HCT116 (cell line): ENCODE measurements around the gene PSMA7. TPM values are rescaled to one million over a fixed set of nuclear protein-coding genes. Genes with fewer than 3 reads are reported as not detected.

ENCODE experiments used
- ATAC-seq: fragments of 200-7000 bp; cut with Tn5 transposase; 2 replicates; pipeline ENCODE4 v1.9.1; 2020; ENCODE audit warnings: mild to moderate bottlenecking, moderate library complexity
- BruUV-seq: library from RNA; stranded (reverse); fragments of 400-500 nt; replicated peaks from 2 replicates; lab custom pipeline; 2021; lab: Mats Ljungman, UMichigan
- CTCF ChIA-PET: fragments of 300-600 bp; sonication (Branson Sonifier 250); formaldehyde crosslinking; loops from one replicate; lab custom pipeline; 2021; ENCODE audit warnings: antibody characterized with exemption; lab: Charles Lee
- POLR2A ChIA-PET: fragments of 300-600, 350-600 bp; sonication (Branson Sonifier 250); formaldehyde crosslinking; loops from one replicate; lab custom pipeline; 2021; ENCODE audit warnings: antibody characterized with exemption; lab: Charles Lee
- RAD21 ChIA-PET, 2 experiments: fragments of 300-600 bp; sonication (Branson Sonifier 250); formaldehyde crosslinking; loops; one replicate each; lab custom pipeline; 2023; ENCODE audit warnings: low total read pairs in 2 of 2; ENCODE audit not compliant: uncharacterized antibody in 2 of 2, unreplicated experiment in 2 of 2, low non-redundant PET in 1 of 2; lab: Charles Lee
- DNase-seq: peaks from one replicate; pipeline ENCODE4 v3.0.0-alpha.2; 2010; ENCODE audit warnings: low read depth, low spot score
- H2AFZ ChIP-seq: fragments of 200-600 bp; shearing (Covaris generic), sonication (generic); 2 replicates; pipeline ENCODE4 v1.6.1; 2017; ENCODE audit warnings: low read depth, mixed run types, mixed read lengths, antibody characterized with exemption, low read length; ENCODE audit not compliant: poor library complexity, severe bottlenecking
- H3K27ac ChIP-seq: 2 replicates; pipeline ENCODE4 v1.5.1; 2012; ENCODE audit warnings: low read depth, low read length
- H3K27me3 ChIP-seq: fragments of 200-600 bp; sonication (generic); 2 replicates; pipeline ENCODE4 v1.6.1; 2016; ENCODE audit warnings: mixed run types, low read length, mixed read lengths; ENCODE audit not compliant: insufficient read depth
- H3K36me3 ChIP-seq, 2 experiments: fragments of 200-500 bp in 1 of 2; fragments of 200-600 bp in 1 of 2; sonication (Bioruptor generic) in 1 of 2; sonication (generic) in 1 of 2; 2 replicates each; pipeline versions ENCODE4 v1.5.1 to v1.6.1; 2014 to 2016; ENCODE audit warnings: low read length in 2 of 2, inconsistent platforms in 1 of 2, mixed read lengths in 1 of 2, mixed run types in 1 of 2; ENCODE audit not compliant: insufficient read depth in 2 of 2, control insufficient read depth in 1 of 2
- H3K4me1 ChIP-seq, 2 experiments: fragments of 200-600 bp in 1 of 2; sonication (generic) in 1 of 2; 2 replicates each; pipeline versions ENCODE4 v1.5.1 to v1.6.1; 2012 to 2017; ENCODE audit warnings: low read length in 2 of 2, inconsistent platforms in 1 of 2, mild to moderate bottlenecking in 1 of 2, mixed read lengths in 1 of 2, mixed run types in 1 of 2, moderate library complexity in 1 of 2; ENCODE audit not compliant: insufficient read depth in 2 of 2, control insufficient read depth in 1 of 2
- H3K4me2 ChIP-seq: fragments of 200-600 bp; sonication (generic); 2 replicates; pipeline ENCODE4 v1.6.1; 2017; ENCODE audit warnings: mixed run types, low read length, mixed read lengths
- H3K4me3 ChIP-seq, 2 experiments: fragments of 200-600 bp in 1 of 2; sonication (generic) in 1 of 2; replicated peaks in 1 of 2; 2 replicates each; pipeline ENCODE4 v1.5.1; 2011 to 2016; ENCODE audit warnings: low read length in 2 of 2, control low read depth in 1 of 2, low read depth in 1 of 2, mild to moderate bottlenecking in 1 of 2, mixed read lengths in 1 of 2, mixed run types in 1 of 2
- H3K79me2 ChIP-seq: fragments of 200-600 bp; sonication (generic); 2 replicates; pipeline ENCODE4 v1.6.1; 2017; ENCODE audit warnings: mild to moderate bottlenecking, mixed run types, low read length, moderate library complexity, mixed read lengths; ENCODE audit not compliant: insufficient read depth
- H3K9ac ChIP-seq: fragments of 200-600 bp; sonication (generic); 2 replicates; pipeline ENCODE4 v1.6.1; 2016; ENCODE audit warnings: low read length, mixed read lengths
- H3K9me2 ChIP-seq: fragments of 200-600 bp; sonication (generic), shearing (Covaris generic); 2 replicates; pipeline ENCODE4 v1.6.1; 2017; ENCODE audit warnings: mixed run types, mild to moderate bottlenecking, moderate library complexity; ENCODE audit not compliant: insufficient read depth
- H3K9me3 ChIP-seq, 2 experiments: fragments of 200-500 bp in 1 of 2; fragments of 200-600 bp in 1 of 2; sonication (Bioruptor generic) in 1 of 2; sonication (generic) in 1 of 2; 2 replicates each; pipeline ENCODE4 v1.6.1; 2014 to 2017; ENCODE audit warnings: low read length in 2 of 2, mixed read lengths in 2 of 2, inconsistent platforms in 1 of 2, low read depth in 1 of 2, mild to moderate bottlenecking in 1 of 2, mixed run types in 1 of 2, moderate library complexity in 1 of 2; ENCODE audit not compliant: control insufficient read depth in 1 of 2, insufficient read depth in 1 of 2
- H4K20me1 ChIP-seq: fragments of 200-600 bp; sonication (generic), shearing (Covaris generic); 2 replicates; pipeline ENCODE4 v1.6.1; 2017; ENCODE audit warnings: mixed run types, mild to moderate bottlenecking, moderate library complexity; ENCODE audit not compliant: insufficient read depth
- CBX3 ChIP-seq: IDR thresholded peaks from 2 replicates; pipeline ENCODE4 v1.6.1; 2012; ENCODE audit warnings: low read depth
- ELF1 ChIP-seq: IDR thresholded peaks from 2 replicates; pipeline ENCODE4 v1.6.1; 2012; ENCODE audit warnings: low read depth, borderline replicate concordance
- EZH2 ChIP-seq: fragments of 200-600 bp; sonication (generic); IDR thresholded peaks from 2 replicates; pipeline ENCODE4 v1.6.1; 2017; ENCODE audit warnings: antibody characterized with exemption, mixed run types
- FOSL1 ChIP-seq: IDR thresholded peaks from 2 replicates; pipeline ENCODE4 v1.6.1; 2012; ENCODE audit warnings: low read depth
- RAD21 ChIP-seq: IDR thresholded peaks from 2 replicates; pipeline ENCODE4 v1.6.1; 2012; ENCODE audit warnings: low read depth, mild to moderate bottlenecking
- SIN3A ChIP-seq: IDR thresholded peaks from 2 replicates; pipeline ENCODE4 v1.6.1; 2012; ENCODE audit warnings: low read depth
- SRF ChIP-seq: IDR thresholded peaks from 2 replicates; pipeline ENCODE4 v1.6.1; 2012; ENCODE audit warnings: low read depth
- YY1 ChIP-seq: IDR thresholded peaks from 2 replicates; pipeline ENCODE4 v1.6.1; 2011; ENCODE audit warnings: low read length, low read depth, moderate library complexity, mild to moderate bottlenecking; ENCODE audit not compliant: insufficient replicate concordance; ENCODE audit errors: extremely low read depth
- ZNF274 ChIP-seq: fragments of 200-500 bp; sonication (Bioruptor generic); IDR thresholded peaks from 2 replicates; pipeline ENCODE4 v1.6.1; 2014; ENCODE audit warnings: mild to moderate bottlenecking, low read depth, low read length, inconsistent platforms
- intact Hi-C: fragments of 100-400 bp; cut with micrococcal nuclease; formaldehyde crosslinking; loops from 2 replicates; pipeline ENCODE4 v1.10.0; 2022
- total RNA-seq: library from RNA; stranded (reverse); gene quantifications from one replicate; pipeline ENCODE4 v1.2.1, GENCODE V29; 2021; ENCODE audit not compliant: unreplicated experiment
- TF ChIP-seq, protein P1 (sequence below): IDR thresholded peaks from 2 replicates; pipeline ENCODE4 v1.6.1; 2012
- TF ChIP-seq, protein P2 (sequence below): IDR thresholded peaks from 2 replicates; pipeline ENCODE4 v1.6.1; 2012; ENCODE audit warnings: low read depth
- TF ChIP-seq, protein P3 (sequence below): IDR thresholded peaks from 2 replicates; pipeline ENCODE4 v1.6.1; 2011; ENCODE audit warnings: mild to moderate bottlenecking, low read length, moderate library complexity; ENCODE audit not compliant: insufficient replicate concordance; ENCODE audit errors: extremely low read depth
- TF ChIP-seq, protein P4 (sequence below): IDR thresholded peaks from 2 replicates; pipeline ENCODE4 v1.6.1; 2012

The PSMA7 gene
- total RNA-seq, 1 experiment from 2014 or later: 364 TPM

DNA sequence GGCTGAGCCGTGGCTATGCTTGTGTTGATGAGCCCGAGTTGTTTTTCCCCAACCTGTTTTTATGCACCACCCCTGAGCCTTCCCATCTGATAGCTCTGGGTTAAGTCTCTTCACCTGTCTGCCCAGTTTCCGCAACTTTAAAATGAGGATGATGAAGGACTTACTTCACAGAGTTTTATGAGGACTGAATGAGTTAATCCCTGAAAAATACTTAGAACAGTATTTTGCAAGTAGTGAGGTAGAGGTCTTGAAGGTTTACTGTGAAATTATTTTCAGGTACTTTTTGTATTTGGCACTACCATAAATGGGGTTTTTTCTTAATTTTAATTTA, 42.9 kb upstream of the PSMA7 start:
- no peaks in the 10 kb centered on the region for H3K9me3 ChIP-seq
- no peak overlapping the region for H3K9ac ChIP-seq
- no peak overlapping the region for H3K4me3 ChIP-seq
- peaks cover 89% of the 10 kb centered on the region for H3K79me2 ChIP-seq
- H3K4me2 ChIP-seq: no peak overlapping the region
- H3K27me3 ChIP-seq: no peaks in the 10 kb centered on the region
- intact Hi-C loops: no loop called here
- DNase-seq (no peak), ATAC-seq (no peak)
- ChIA-PET POLR2A (no interaction called here), CTCF (no interaction called here), RAD21 (no interaction called here)
- no peak overlapping the region for H3K27ac ChIP-seq
- H3K9me2 ChIP-seq: no peaks in the 10 kb centered on the region
- H2AFZ ChIP-seq: no peak overlapping the region
- TF ChIP-seq YY1: no peak
- no peak for TF ChIP-seq RAD21
- no peak for TF ChIP-seq CBX3
- TF ChIP-seq, protein P1, sequence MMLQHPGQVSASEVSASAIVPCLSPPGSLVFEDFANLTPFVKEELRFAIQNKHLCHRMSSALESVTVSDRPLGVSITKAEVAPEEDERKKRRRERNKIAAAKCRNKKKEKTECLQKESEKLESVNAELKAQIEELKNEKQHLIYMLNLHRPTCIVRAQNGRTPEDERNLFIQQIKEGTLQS: no peak
- no peak for TF ChIP-seq SRF
- no peaks in the 10 kb centered on the region; a peak in 1 of 4 replicates for H3K36me3 ChIP-seq
- BruUV-seq: no TSS peak
- H4K20me1 ChIP-seq: no peaks in the 10 kb centered on the region
- peaks cover 6 to 17% of the 10 kb centered on the region in 2 experiments; a peak in 3 of 4 replicates for H3K4me1 ChIP-seq

DNA sequence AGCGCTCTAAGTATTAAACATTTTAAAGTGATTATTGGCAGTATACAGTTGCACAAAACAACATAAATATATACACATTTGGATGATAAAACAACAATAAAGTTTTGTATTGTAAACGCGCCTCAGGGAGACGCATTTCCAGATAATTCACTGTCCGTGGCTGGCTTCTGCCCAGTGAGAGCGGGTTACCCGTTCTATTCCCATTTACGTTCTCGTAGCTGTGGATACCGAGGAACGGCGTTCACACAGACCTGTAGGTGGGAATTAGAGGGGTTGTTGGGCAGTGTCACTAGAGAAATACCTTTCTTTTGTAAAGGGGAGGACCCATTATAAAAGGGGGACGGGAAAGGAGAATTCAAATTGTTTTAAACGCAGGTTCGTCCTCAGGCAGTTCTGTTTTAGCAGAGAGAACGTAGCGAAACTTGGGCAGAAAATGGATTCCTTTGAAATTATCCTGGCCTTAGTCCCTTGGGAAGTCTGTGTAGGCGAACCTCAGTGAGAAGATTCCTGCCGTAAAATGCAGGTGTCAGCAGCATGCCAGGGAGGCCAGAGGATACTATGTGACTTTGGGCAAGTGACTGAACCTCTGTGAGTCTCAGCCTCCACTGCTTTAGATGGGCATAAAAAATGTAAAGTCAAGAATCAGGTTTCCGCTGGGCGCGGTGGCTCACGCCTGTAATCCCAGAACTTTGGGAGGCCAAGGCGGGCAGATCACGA, 40.4 kb upstream of the PSMA7 start:
- no peak for ATAC-seq
- no peaks in the 10 kb centered on the region for H3K9me2 ChIP-seq
- H3K79me2 ChIP-seq: peaks cover 67% of the 10 kb centered on the region
- CTCF ChIA-PET: no interaction called here
- H3K4me3 ChIP-seq: peak overlapping the region; percentile 68 to 84
- POLR2A ChIA-PET: no interaction called here
- no peaks in the 10 kb centered on the region for H4K20me1 ChIP-seq
- intact Hi-C loops: loop anchor here (2.0 kb wide), 1 partner anchor 23 kb away; no protein-coding TSS in a partner anchor
- H3K9me3 ChIP-seq: no peaks in the 10 kb centered on the region
- DNase-seq: no peak
- RAD21 ChIA-PET: no interaction called here
- BruUV-seq: TSS peak; percentile 62
- H3K27ac ChIP-seq: peak overlapping the region; percentile 92
- H3K4me2 ChIP-seq: peak overlapping the region; percentile 78
- peaks cover 6 to 17% of the 10 kb centered on the region in 2 experiments; a peak in 3 of 4 replicates for H3K4me1 ChIP-seq
- peaks cover 0 to 2% of the 10 kb centered on the region in 2 experiments; a peak in 2 of 4 replicates for H3K36me3 ChIP-seq
- no peak overlapping the region for H2AFZ ChIP-seq
- no peaks in the 10 kb centered on the region for H3K27me3 ChIP-seq
- peak overlapping the region; percentile 99 for H3K9ac ChIP-seq
- TF ChIP-seq ZNF274 (no peak), EZH2 (no peak), ELF1 (no peak), FOSL1 (no peak), SIN3A (no peak)
- TF ChIP-seq, protein P1: no peak
- TF ChIP-seq, protein P2, sequence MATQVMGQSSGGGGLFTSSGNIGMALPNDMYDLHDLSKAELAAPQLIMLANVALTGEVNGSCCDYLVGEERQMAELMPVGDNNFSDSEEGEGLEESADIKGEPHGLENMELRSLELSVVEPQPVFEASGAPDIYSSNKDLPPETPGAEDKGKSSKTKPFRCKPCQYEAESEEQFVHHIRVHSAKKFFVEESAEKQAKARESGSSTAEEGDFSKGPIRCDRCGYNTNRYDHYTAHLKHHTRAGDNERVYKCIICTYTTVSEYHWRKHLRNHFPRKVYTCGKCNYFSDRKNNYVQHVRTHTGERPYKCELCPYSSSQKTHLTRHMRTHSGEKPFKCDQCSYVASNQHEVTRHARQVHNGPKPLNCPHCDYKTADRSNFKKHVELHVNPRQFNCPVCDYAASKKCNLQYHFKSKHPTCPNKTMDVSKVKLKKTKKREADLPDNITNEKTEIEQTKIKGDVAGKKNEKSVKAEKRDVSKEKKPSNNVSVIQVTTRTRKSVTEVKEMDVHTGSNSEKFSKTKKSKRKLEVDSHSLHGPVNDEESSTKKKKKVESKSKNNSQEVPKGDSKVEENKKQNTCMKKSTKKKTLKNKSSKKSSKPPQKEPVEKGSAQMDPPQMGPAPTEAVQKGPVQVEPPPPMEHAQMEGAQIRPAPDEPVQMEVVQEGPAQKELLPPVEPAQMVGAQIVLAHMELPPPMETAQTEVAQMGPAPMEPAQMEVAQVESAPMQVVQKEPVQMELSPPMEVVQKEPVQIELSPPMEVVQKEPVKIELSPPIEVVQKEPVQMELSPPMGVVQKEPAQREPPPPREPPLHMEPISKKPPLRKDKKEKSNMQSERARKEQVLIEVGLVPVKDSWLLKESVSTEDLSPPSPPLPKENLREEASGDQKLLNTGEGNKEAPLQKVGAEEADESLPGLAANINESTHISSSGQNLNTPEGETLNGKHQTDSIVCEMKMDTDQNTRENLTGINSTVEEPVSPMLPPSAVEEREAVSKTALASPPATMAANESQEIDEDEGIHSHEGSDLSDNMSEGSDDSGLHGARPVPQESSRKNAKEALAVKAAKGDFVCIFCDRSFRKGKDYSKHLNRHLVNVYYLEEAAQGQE: no peak
- TF ChIP-seq, protein P3, sequence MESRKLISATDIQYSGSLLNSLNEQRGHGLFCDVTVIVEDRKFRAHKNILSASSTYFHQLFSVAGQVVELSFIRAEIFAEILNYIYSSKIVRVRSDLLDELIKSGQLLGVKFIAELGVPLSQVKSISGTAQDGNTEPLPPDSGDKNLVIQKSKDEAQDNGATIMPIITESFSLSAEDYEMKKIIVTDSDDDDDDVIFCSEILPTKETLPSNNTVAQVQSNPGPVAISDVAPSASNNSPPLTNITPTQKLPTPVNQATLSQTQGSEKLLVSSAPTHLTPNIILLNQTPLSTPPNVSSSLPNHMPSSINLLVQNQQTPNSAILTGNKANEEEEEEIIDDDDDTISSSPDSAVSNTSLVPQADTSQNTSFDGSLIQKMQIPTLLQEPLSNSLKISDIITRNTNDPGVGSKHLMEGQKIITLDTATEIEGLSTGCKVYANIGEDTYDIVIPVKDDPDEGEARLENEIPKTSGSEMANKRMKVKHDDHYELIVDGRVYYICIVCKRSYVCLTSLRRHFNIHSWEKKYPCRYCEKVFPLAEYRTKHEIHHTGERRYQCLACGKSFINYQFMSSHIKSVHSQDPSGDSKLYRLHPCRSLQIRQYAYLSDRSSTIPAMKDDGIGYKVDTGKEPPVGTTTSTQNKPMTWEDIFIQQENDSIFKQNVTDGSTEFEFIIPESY: no peak
- TF ChIP-seq, protein P4, sequence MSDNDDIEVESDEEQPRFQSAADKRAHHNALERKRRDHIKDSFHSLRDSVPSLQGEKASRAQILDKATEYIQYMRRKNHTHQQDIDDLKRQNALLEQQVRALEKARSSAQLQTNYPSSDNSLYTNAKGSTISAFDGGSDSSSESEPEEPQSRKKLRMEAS: no peak
